ENCODE measurements around the gene PODXL.

DNA sequence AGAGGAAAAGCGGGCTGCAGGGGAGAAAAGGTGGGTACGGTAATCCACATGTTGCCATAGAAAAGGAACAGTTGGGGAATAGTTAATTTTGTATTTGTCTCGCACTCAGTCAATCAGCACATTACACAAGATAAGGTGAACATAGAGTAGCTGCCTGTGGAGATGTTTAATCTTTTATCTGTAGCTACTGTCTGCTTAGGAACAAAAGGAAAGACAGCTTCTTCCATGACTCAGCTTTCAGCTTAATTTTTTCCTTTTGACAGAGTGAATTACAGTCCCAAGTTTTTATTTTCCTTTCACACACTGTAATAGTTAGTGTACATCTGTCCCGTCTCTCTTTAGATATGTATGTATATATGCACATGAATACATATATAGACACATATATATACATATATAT lies 39.3 kb upstream of the PODXL start:
- TF ChIP-seq CBX3 (IDR thresholded peaks at IDR 0.05; ENCODE audit: low read depth) (no peak), CTCF (IDR thresholded peaks at IDR 0.05 in 2 of 3, conservative IDR thresholded peaks at IDR 0.05 in 1 of 3; ENCODE audit: borderline replicate concordance in 1 of 3, insufficient read depth in 1 of 3, low read depth in 2 of 3, low read length in 2 of 3) (no peak), SP1 (IDR thresholded peaks at IDR 0.05; ENCODE audit: low read depth) (no peak), RAD21 (IDR thresholded peaks at IDR 0.05; ENCODE audit: low read depth) (no peak), YY1 (IDR thresholded peaks at IDR 0.05; ENCODE audit: extremely low read depth, insufficient replicate concordance, low read depth, low read length) (no peak)

Measured in HCT116 (cell line).